Left lung (tissue), 10 donors: ENCODE measurements around the gene ZNF319. TPM values are rescaled to one million over a fixed set of nuclear protein-coding genes. Genes with fewer than 3 reads are reported as not detected.
A peak's percentile ranks its signal among the peaks of the same experiment; 100 is the strongest.

ENCODE experiments used
- ATAC-seq: fragments of 200-7000 bp; cut with Tn5 transposase; one replicate; pipeline ENCODE4 v1.9.1; 2020; ENCODE audit warnings: moderate library complexity
- DNase-seq, 4 donors: peaks; one replicate each; pipeline ENCODE4 v3.0.0-alpha.2; 2013 to 2020
- H3K27ac ChIP-seq, 2 donors: fragments of 200-600 bp; sonication (generic) in 1 of 2; one replicate each; pipeline versions ENCODE4 v1.5.0 to v1.8.0; 2020 to 2021
- H3K27me3 ChIP-seq, 2 donors: fragments of 200-600 bp; sonication (generic) in 1 of 2; one replicate each; pipeline versions ENCODE4 v1.5.0 to v1.8.0; 2020 to 2021
- H3K36me3 ChIP-seq, 2 donors: fragments of 200-600 bp; sonication (generic) in 1 of 2; one replicate each; pipeline versions ENCODE4 v1.5.0 to v1.8.0; 2020 to 2021
- H3K4me1 ChIP-seq, 2 donors: fragments of 200-600 bp; one replicate each; pipeline ENCODE4 v1.8.0; 2021
- H3K4me3 ChIP-seq, 2 donors: fragments of 200-600 bp; sonication (generic) in 1 of 2; one replicate each; pipeline versions ENCODE4 v1.5.0 to v1.8.0; 2020 to 2021; ENCODE audit warnings: mild to moderate bottlenecking in 1 of 2
- H3K9me3 ChIP-seq, 2 donors: fragments of 200-600 bp; sonication (generic) in 1 of 2; one replicate each; pipeline versions ENCODE4 v1.5.0 to v1.8.0; 2020 to 2021
- CTCF ChIP-seq, 2 donors: fragments of 200-600 bp; sonication (generic) in 1 of 2; IDR thresholded peaks; one replicate each; pipeline versions ENCODE4 v1.5.0 to v1.8.0; 2021; ENCODE audit warnings: antibody characterized with exemption in 2 of 2
- intact Hi-C, 2 donors: fragments of 100-400 bp; cut with DNase I; formaldehyde crosslinking; loops; one replicate each; pipeline versions ENCODE4 v1.11.2 to v1.14.2; 2022
- polyA plus RNA-seq, 6 donors: library from polyadenylated mRNA; unstranded; fragments of 120-200 nt; gene quantifications; one replicate each; pipeline ENCODE4 v1.2.1, GENCODE V29; 2013; ENCODE audit not compliant: insufficient read length in 6 of 6
- total RNA-seq, 2 donors: library from RNA; stranded (reverse); fragmentation: NEBNext Ultra II Directional; extraction: Animal tissue kit (Norgen Biotek cat#: 25700); gene quantifications; one replicate each; pipeline ENCODE4 v1.2.1, GENCODE V29; 2021
- donor health status: DM: no; HTN: yes; CAD: no.
- donor health status: DM: no; HTN: no; CAD: no.

Gene ZNF319
- total and polyA plus RNA-seq, 8 donors, result 7.8 to 12.0 (median 10.7) TPM

GRCh38 chr16:58000706-58001676 lies 519 bp upstream of the ZNF319 start, which contains the start of gene USB1:
Gene USB1, plus strand, starts transcription at chr16:58001407. Its CDS starts 77 bp downstream, at chr16:58001484.
- peak within 1 kb of the TSS; percentile 90 to 97 for H3K27ac ChIP-seq
- peaks cover 0 to 42% of the 10 kb centered on the region in 2 donors for H3K36me3 ChIP-seq
- ATAC-seq, result peak; percentile 91
- intact Hi-C loops, result loop anchor here (5.0 to 10.0 kb wide), 2 partner anchors 96 to 104 kb away; no protein-coding TSS in a partner anchor
- no peaks in the 10 kb centered on the region for H3K27me3 ChIP-seq
- peak within 1 kb of the TSS; percentile 60 to 77 for H3K4me3 ChIP-seq
- DNase-seq, result peak; percentile 78 to 98 (median 88)
- H3K9me3 ChIP-seq, result no peaks in the 10 kb centered on the region
- peaks cover 15 to 54% of the 10 kb centered on the region in 2 donors for H3K4me1 ChIP-seq
- peak; percentile 64 to 69 for TF ChIP-seq CTCF (IDR thresholded peaks at IDR 0.05)

DNA sequence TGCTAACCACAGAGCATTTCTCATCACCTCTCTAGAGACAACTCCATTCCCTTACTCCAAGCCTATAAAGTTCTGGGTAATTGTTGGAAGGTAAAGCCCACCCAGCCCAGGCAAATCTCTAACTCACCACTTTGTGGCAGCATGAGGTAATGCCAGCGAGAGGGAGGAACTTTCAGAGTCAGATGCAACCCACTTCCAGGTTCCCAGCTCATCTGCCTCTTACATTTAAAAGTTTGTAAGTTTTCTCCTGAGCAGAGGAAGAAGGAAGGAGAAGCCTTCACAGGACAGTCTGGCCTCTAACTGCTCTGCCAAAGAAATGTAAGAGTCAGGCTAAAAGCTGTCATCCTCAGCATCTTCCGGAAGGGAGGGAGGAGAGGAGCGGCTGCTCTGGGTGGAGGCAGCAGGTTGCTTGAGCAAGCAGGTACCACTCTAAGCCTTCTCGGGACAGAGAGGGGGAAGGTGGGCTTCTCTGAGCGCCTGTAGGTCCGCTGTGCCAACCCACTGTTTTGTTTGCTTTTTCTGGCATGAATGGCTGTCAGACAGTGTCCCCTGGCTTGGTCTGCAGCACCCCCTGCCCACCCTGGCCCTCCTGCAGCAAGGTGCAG lies 1.0 kb downstream of the ZNF319 start:
- H3K4me1 ChIP-seq, result peaks cover 24 to 63% of the 10 kb centered on the region in 2 donors
- intact Hi-C loops, result no loop called here

GRCh38 chr16:57998992-57999365 lies 1.5 kb downstream of the ZNF319 start:
- H3K4me1 ChIP-seq, result peaks cover 27 to 68% of the 10 kb centered on the region in 2 donors
- H3K36me3 ChIP-seq, result peaks cover 0 to 46% of the 10 kb centered on the region in 2 donors
- ATAC-seq (no peak), DNase-seq (no peak)
- no peaks in the 10 kb centered on the region for H3K9me3 ChIP-seq
- no peaks in the 10 kb centered on the region for H3K27me3 ChIP-seq
- TF ChIP-seq CTCF (IDR thresholded peaks at IDR 0.05), result no peak
- peak overlapping the region in 1 of 2 donors; percentile 97 for H3K27ac ChIP-seq
- intact Hi-C loops, result no loop called here
- peak overlapping the region in 1 of 2 donors; percentile 77 for H3K4me3 ChIP-seq

More for the DNA sequence above, 1.0 kb downstream of the ZNF319 start:
- peak overlapping the region; percentile 90 to 97 for H3K27ac ChIP-seq
- H3K27me3 ChIP-seq, result no peaks in the 10 kb centered on the region
- peak overlapping the region; percentile 60 to 77 for H3K4me3 ChIP-seq
- ATAC-seq, result no peak
- peaks cover 0 to 44% of the 10 kb centered on the region in 2 donors for H3K36me3 ChIP-seq
- TF ChIP-seq CTCF (IDR thresholded peaks at IDR 0.05), result no peak
- H3K9me3 ChIP-seq, result no peaks in the 10 kb centered on the region
- no peak for DNase-seq

- peaks cover 30 to 72% of the 10 kb centered on the region in 2 donors for H3K4me1 ChIP-seq
- H3K27me3 ChIP-seq, result no peaks in the 10 kb centered on the region
- no peak for TF ChIP-seq CTCF (IDR thresholded peaks at IDR 0.05)
- no peaks in the 10 kb centered on the region for H3K9me3 ChIP-seq
- H3K36me3 ChIP-seq, result peaks cover 0 to 48% of the 10 kb centered on the region in 2 donors
- H3K27ac ChIP-seq, result peak overlapping the region in 1 of 2 donors; percentile 97
- peak overlapping the region in 1 of 2 donors; percentile 77 for H3K4me3 ChIP-seq
- peak; percentile 50 for ATAC-seq
- intact Hi-C loops, result no loop called here
- DNase-seq, result peak in 2 of 4 donors; percentile 85 to 92
Measured at GRCh38 chr16:57998486-57998885, 2.0 kb downstream of the ZNF319 start.
